Caco-2 (cell line): ENCODE data around the gene GRM1. TPM values are rescaled to one million over a fixed set of nuclear protein-coding genes. Genes with fewer than 3 reads are reported as not detected.

Source experiments
- BruUV-seq: library from RNA; stranded (reverse); fragments of 400-500 nt; replicated peaks from 2 replicates; lab custom pipeline; 2021; lab: Mats Ljungman, UMichigan
- CTCF ChIA-PET: fragments of 300-600 bp; sonication (Branson Sonifier 250); formaldehyde crosslinking; loops from one replicate; lab custom pipeline; 2022; ENCODE audit warnings: antibody characterized with exemption; lab: Charles Lee
- POLR2A ChIA-PET: fragments of 300-600 bp; sonication (Branson Sonifier 250); formaldehyde crosslinking; loops from one replicate; lab custom pipeline; 2022; ENCODE audit warnings: antibody characterized with exemption; lab: Charles Lee
- DNase-seq, 2 experiments: peaks; one replicate each; pipeline versions ENCODE4 v3.0.0 to v3.0.0-alpha.2; 2020 to 2022
- H3K27me3 ChIP-seq: replicated peaks from 2 replicates; pipeline ENCODE4 v1.6.0; 2011; ENCODE audit warnings: low read length; ENCODE audit not compliant: control insufficient read depth, insufficient read depth
- H3K36me3 ChIP-seq: 2 replicates; pipeline ENCODE4 v1.5.1; 2011; ENCODE audit warnings: low read length; ENCODE audit not compliant: control insufficient read depth, insufficient read depth
- H3K4me1 ChIP-seq: fragments of 250-450 bp; sonication (Bioruptor Pico); 2 replicates; pipeline ENCODE4 v1.5.1; 2020; ENCODE audit warnings: mild to moderate bottlenecking
- H3K4me3 ChIP-seq: 2 replicates; pipeline ENCODE4 v1.5.1; 2011; ENCODE audit warnings: low read depth, mild to moderate bottlenecking, control low read depth, low read length
- H3K9me3 ChIP-seq: fragments of 250-450 bp; sonication (Bioruptor Pico); 2 replicates; pipeline ENCODE4 v1.5.1; 2020; ENCODE audit warnings: mild to moderate bottlenecking, moderate library complexity
- H3K27ac Mint-ChIP-seq: one replicate; pipeline ENCODE4 v1.8.0; 2022; ENCODE audit warnings: mixed read lengths; ENCODE audit not compliant: unreplicated experiment
- H3K27me3 Mint-ChIP-seq: one replicate; pipeline ENCODE4 v1.8.0; 2022; ENCODE audit warnings: mixed read lengths; ENCODE audit not compliant: insufficient read depth, unreplicated experiment
- H3K36me3 Mint-ChIP-seq: one replicate; pipeline ENCODE4 v1.8.0; 2022; ENCODE audit warnings: mild to moderate bottlenecking, mixed read lengths; ENCODE audit not compliant: insufficient read depth, unreplicated experiment
- H3K4me1 Mint-ChIP-seq: one replicate; pipeline ENCODE4 v1.8.0; 2022; ENCODE audit warnings: low read depth, mixed read lengths; ENCODE audit not compliant: unreplicated experiment
- H3K4me3 Mint-ChIP-seq: one replicate; pipeline ENCODE4 v1.8.0; 2022; ENCODE audit warnings: mild to moderate bottlenecking, moderate library complexity, mixed read lengths; ENCODE audit not compliant: unreplicated experiment
- H3K9me3 Mint-ChIP-seq: one replicate; pipeline ENCODE4 v1.8.0; 2022; ENCODE audit warnings: mixed read lengths; ENCODE audit not compliant: unreplicated experiment
- CTCF ChIP-seq, 2 experiments: fragments of 200-600 bp in 1 of 2; IDR thresholded peaks; 1 replicate in 1 of 2; 2 replicates in 1 of 2; pipeline versions ENCODE4 v1.5.1 to v1.8.0; 2011 to 2022; ENCODE audit warnings: antibody characterized with exemption in 1 of 2, control low read depth in 1 of 2, inconsistent platforms in 1 of 2, low read depth in 1 of 2, low read length in 1 of 2, mild to moderate bottlenecking in 1 of 2, moderate library complexity in 1 of 2; ENCODE audit not compliant: insufficient read depth in 1 of 2, severe bottlenecking in 1 of 2, unreplicated experiment in 1 of 2
- intact Hi-C: fragments of 100-400 bp; cut with micrococcal nuclease; formaldehyde crosslinking; loops from one replicate; pipeline ENCODE4 v1.10.0; 2022; ENCODE audit not compliant: unreplicated experiment
- total RNA-seq: library from RNA; stranded (reverse); gene quantifications from 2 replicates; pipeline ENCODE4 v1.2.3, GENCODE V29; 2022

Gene GRM1
- total RNA-seq, 1 experiment from 2014 or later: not detected

DNA sequence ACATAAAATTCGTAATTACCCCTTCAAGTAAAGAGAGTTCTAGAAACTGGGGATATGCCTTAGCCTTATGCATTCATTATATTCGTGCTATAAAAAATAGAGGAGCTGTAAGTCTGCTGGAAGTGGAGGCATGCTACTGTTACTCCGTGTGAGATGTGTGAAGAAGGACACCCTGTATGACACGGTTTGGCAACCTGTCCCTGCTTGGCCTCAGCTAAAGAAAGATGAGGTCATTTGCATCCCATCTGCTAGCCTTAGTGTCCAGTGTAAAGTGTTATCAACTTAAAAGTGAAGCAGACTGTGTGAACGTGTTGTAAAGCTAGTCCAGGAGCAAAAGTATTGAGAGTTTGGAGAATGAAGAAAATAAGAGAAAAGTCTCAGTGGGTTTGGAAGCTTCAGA is 379.7 kb downstream of the GRM1 start:
- CTCF ChIA-PET: no interaction called here
- no peaks in the 10 kb centered on the region for H3K9me3 ChIP-seq
- Mint-ChIP-seq H3K27ac (no peak overlapping the region), H3K36me3 (no peaks in the 10 kb centered on the region), H3K9me3 (no peaks in the 10 kb centered on the region), H3K4me3 (no peak overlapping the region), H3K4me1 (no peaks in the 10 kb centered on the region), H3K27me3 (peaks cover 13% of the 10 kb centered on the region)
- no peak for DNase-seq
- TF ChIP-seq CTCF (IDR thresholded peaks at IDR 0.05; ENCODE audit: insufficient read depth in 1 of 2, low read depth in 1 of 2, low read length in 1 of 2, severe bottlenecking in 1 of 2, unreplicated experiment in 1 of 2): no peak
- POLR2A ChIA-PET: no interaction called here
- intact Hi-C loops: no loop called here
- BruUV-seq: no TSS peak
- no peaks in the 10 kb centered on the region for H3K4me1 ChIP-seq
- H3K4me3 ChIP-seq: no peak overlapping the region
- H3K36me3 ChIP-seq: no peaks in the 10 kb centered on the region
- no peaks in the 10 kb centered on the region for H3K27me3 ChIP-seq

GRCh38 chr6:146410851-146411595 is 382.2 kb downstream of the GRM1 start:
- H3K4me3 ChIP-seq: no peak overlapping the region
- Mint-ChIP-seq H3K27me3 (peaks cover 5% of the 10 kb centered on the region), H3K36me3 (no peaks in the 10 kb centered on the region), H3K4me3 (no peak overlapping the region), H3K27ac (no peak overlapping the region), H3K9me3 (no peaks in the 10 kb centered on the region), H3K4me1 (no peaks in the 10 kb centered on the region)
- CTCF ChIA-PET: no interaction called here
- BruUV-seq: no TSS peak
- H3K4me1 ChIP-seq: no peaks in the 10 kb centered on the region
- no peaks in the 10 kb centered on the region for H3K36me3 ChIP-seq
- no peaks in the 10 kb centered on the region for H3K27me3 ChIP-seq
- DNase-seq: no peak
- POLR2A ChIA-PET: no interaction called here
- intact Hi-C loops: no loop called here
- H3K9me3 ChIP-seq: no peaks in the 10 kb centered on the region
- TF ChIP-seq CTCF (IDR thresholded peaks at IDR 0.05; ENCODE audit: insufficient read depth in 1 of 2, low read depth in 1 of 2, low read length in 1 of 2, severe bottlenecking in 1 of 2, unreplicated experiment in 1 of 2): no peak

DNA sequence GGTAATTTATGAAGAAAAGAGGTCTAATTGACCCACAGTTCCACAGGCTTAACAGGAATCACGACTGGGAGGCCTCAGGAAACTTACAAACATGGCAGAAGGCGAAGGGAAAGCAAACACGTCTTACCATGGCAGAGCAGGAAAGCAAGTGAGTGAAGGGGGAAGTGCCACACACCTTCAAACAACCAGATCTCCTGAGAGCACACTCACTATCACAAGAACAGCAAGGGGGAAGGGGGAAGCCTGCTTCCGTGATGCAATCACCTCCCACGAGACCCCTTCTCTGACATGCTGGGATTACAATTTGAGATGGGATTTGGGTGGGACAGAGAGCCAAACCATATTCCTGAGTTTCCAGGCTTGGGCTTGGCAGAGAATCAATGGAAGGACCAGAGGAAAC is 390.7 kb downstream of the GRM1 start:
- no TSS peak for BruUV-seq
- H3K27me3 Mint-ChIP-seq: peaks cover 11% of the 10 kb centered on the region
- H3K4me1 Mint-ChIP-seq: no peaks in the 10 kb centered on the region
- Histone ChIP-seq H3K4me1 (no peaks in the 10 kb centered on the region), H3K27me3 (no peaks in the 10 kb centered on the region), H3K36me3 (no peaks in the 10 kb centered on the region), H3K4me3 (no peak overlapping the region), H3K9me3 (no peaks in the 10 kb centered on the region)
- POLR2A ChIA-PET: no interaction called here
- no peak for TF ChIP-seq CTCF (IDR thresholded peaks at IDR 0.05; ENCODE audit: insufficient read depth in 1 of 2, low read depth in 1 of 2, low read length in 1 of 2, severe bottlenecking in 1 of 2, unreplicated experiment in 1 of 2)
- H3K27ac Mint-ChIP-seq: no peak overlapping the region
- intact Hi-C loops: no loop called here
- H3K9me3 Mint-ChIP-seq: no peaks in the 10 kb centered on the region
- H3K36me3 Mint-ChIP-seq: no peaks in the 10 kb centered on the region
- CTCF ChIA-PET: no interaction called here
- no peak overlapping the region for H3K4me3 Mint-ChIP-seq
- DNase-seq: no peak
